OCI-LY7 (cell line): ENCODE measurements around the gene GPHN. TPM values are rescaled to one million over a fixed set of nuclear protein-coding genes. Genes with fewer than 3 reads are reported as not detected.

ENCODE experiments used
- BruUV-seq: library from RNA; stranded (reverse); fragments of 400-500 nt; replicated peaks from 2 replicates; lab custom pipeline; 2021; lab: Mats Ljungman, UMichigan
- CTCF ChIA-PET: fragments of 300-600 bp; sonication (Branson Sonifier 250); formaldehyde crosslinking; loops from one replicate; lab custom pipeline; 2022; ENCODE audit warnings: antibody characterized with exemption; ENCODE audit not compliant: unreplicated experiment; lab: Charles Lee
- POLR2A ChIA-PET: fragments of 300-600 bp; sonication (Branson Sonifier 250); formaldehyde crosslinking; loops from one replicate; lab custom pipeline; 2022; ENCODE audit warnings: antibody characterized with exemption; lab: Charles Lee
- DNase-seq: peaks from one replicate; pipeline ENCODE4 v3.0.0-alpha.2; 2015; ENCODE audit warnings: low spot score
- H2AFZ ChIP-seq: fragments of 200-600 bp; sonication (generic), shearing (Covaris generic); 2 replicates; pipeline ENCODE4 v1.6.1; 2014; ENCODE audit warnings: mild to moderate bottlenecking, antibody characterized with exemption, low read length, moderate library complexity
- H3K27ac ChIP-seq: fragments of 200-600 bp; sonication (generic); 2 replicates; pipeline ENCODE4 v1.5.1; 2014; ENCODE audit warnings: mixed run types, low read depth, mild to moderate bottlenecking, moderate library complexity, low read length, inconsistent platforms; ENCODE audit not compliant: poor library complexity, severe bottlenecking
- H3K36me3 ChIP-seq: fragments of 200-600 bp; sonication (generic); 2 replicates; pipeline ENCODE4 v1.6.1; 2014; ENCODE audit warnings: mild to moderate bottlenecking, antibody characterized with exemption, low read length, moderate library complexity, mixed read lengths; ENCODE audit not compliant: insufficient read depth
- H3K4me1 ChIP-seq: fragments of 200-600 bp; sonication (generic); 2 replicates; pipeline ENCODE4 v1.5.1; 2014; ENCODE audit warnings: mild to moderate bottlenecking, low read length; ENCODE audit not compliant: insufficient read depth, poor library complexity, severe bottlenecking
- H3K4me2 ChIP-seq: fragments of 200-600 bp; sonication (generic); 2 replicates; pipeline ENCODE4 v1.6.1; 2014; ENCODE audit warnings: mild to moderate bottlenecking, low read length
- H3K4me3 ChIP-seq: fragments of 200-600 bp; sonication (generic); 2 replicates; pipeline ENCODE4 v1.5.1; 2014; ENCODE audit warnings: mild to moderate bottlenecking, low read depth, low read length; ENCODE audit not compliant: poor library complexity, severe bottlenecking
- H3K79me2 ChIP-seq: fragments of 200-600 bp; sonication (generic); 2 replicates; pipeline ENCODE4 v1.6.1; 2016; ENCODE audit warnings: low read depth, mild to moderate bottlenecking, low read length, moderate library complexity, mixed read lengths; ENCODE audit not compliant: insufficient read depth
- H3K9me2 ChIP-seq: fragments of 200-600 bp; sonication (generic); 2 replicates; pipeline ENCODE4 v1.6.1; 2016; ENCODE audit warnings: mild to moderate bottlenecking, low read length, mixed read lengths; ENCODE audit not compliant: insufficient read depth
- H3K9me3 ChIP-seq: fragments of 200-600 bp; sonication (generic); 2 replicates; pipeline ENCODE4 v1.6.1; 2014; ENCODE audit warnings: mild to moderate bottlenecking, mixed run types, low read length, mixed read lengths
- H4K20me1 ChIP-seq: fragments of 200-600 bp; sonication (generic); 2 replicates; pipeline ENCODE4 v1.6.1; 2014; ENCODE audit warnings: mild to moderate bottlenecking, antibody characterized with exemption, low read length, moderate library complexity, mixed read lengths; ENCODE audit not compliant: insufficient read depth
- CTCF ChIP-seq: fragments of 200-600 bp; sonication (generic); conservative IDR thresholded peaks from 2 replicates; pipeline ENCODE4 v1.5.1; 2014; ENCODE audit warnings: mild to moderate bottlenecking, antibody characterized with exemption, low read length, moderate library complexity, mixed read lengths
- EZH2phosphoT487 ChIP-seq: fragments of 200-600 bp; sonication (generic); IDR thresholded peaks from 2 replicates; pipeline ENCODE4 v1.6.1; 2018; ENCODE audit warnings: low read depth, borderline replicate concordance, mild to moderate bottlenecking, mixed run types, antibody characterized with exemption, low read length, moderate library complexity, mixed read lengths
- intact Hi-C: fragments of 100-400 bp; cut with micrococcal nuclease; formaldehyde crosslinking; loops from one replicate; pipeline ENCODE4 v1.10.0; 2022; ENCODE audit not compliant: unreplicated experiment
- total RNA-seq, 2 experiments: library from RNA; depleted of rRNA in 1 of 2; stranded (reverse); fragments of >200 nt in 1 of 2; shearing (Covaris generic) in 1 of 2; gene quantifications; 2 replicates each; pipeline ENCODE4 v1.2.3, GENCODE V29; 2014 to 2022

Gene GPHN
- total RNA-seq, 2 experiments from 2014 or later: not detected

GRCh38 chr14:66495218-66496098 is 12.5 kb upstream of the GPHN start:
- H3K9me2 ChIP-seq: no peaks in the 10 kb centered on the region
- H3K9me3 ChIP-seq: no peaks in the 10 kb centered on the region
- H3K4me2 ChIP-seq: no peak overlapping the region
- no peaks in the 10 kb centered on the region for H3K79me2 ChIP-seq
- ChIA-PET POLR2A (no interaction called here), CTCF (no interaction called here)
- TF ChIP-seq CTCF (peak; percentile 89), EZH2phosphoT487 (no peak)
- intact Hi-C loops: loop anchor here (10.0 kb wide), 1 partner anchor 619 kb away; no protein-coding TSS in a partner anchor
- H3K36me3 ChIP-seq: no peaks in the 10 kb centered on the region
- no peaks in the 10 kb centered on the region for H3K4me1 ChIP-seq
- DNase-seq: peak; percentile 28
- no peaks in the 10 kb centered on the region for H4K20me1 ChIP-seq
- BruUV-seq: no TSS peak
- H3K4me3 ChIP-seq: no peak overlapping the region
- no peak overlapping the region for H2AFZ ChIP-seq
- no peak overlapping the region for H3K27ac ChIP-seq

GRCh38 chr14:66496188-66496807 is 11.6 kb upstream of the GPHN start:
- DNase-seq: no peak
- Histone ChIP-seq H4K20me1 (no peaks in the 10 kb centered on the region), H3K4me2 (no peak overlapping the region), H3K36me3 (no peaks in the 10 kb centered on the region), H3K27ac (no peak overlapping the region), H3K9me2 (no peaks in the 10 kb centered on the region), H2AFZ (no peak overlapping the region), H3K4me1 (no peaks in the 10 kb centered on the region), H3K79me2 (no peaks in the 10 kb centered on the region), H3K9me3 (no peaks in the 10 kb centered on the region), H3K4me3 (no peak overlapping the region)
- no TSS peak for BruUV-seq
- no peak for TF ChIP-seq EZH2phosphoT487
- TF ChIP-seq CTCF: no peak
- ChIA-PET POLR2A (interaction anchor here (1.7 kb wide), 1 partner anchor 16 kb away, joined by 3 read pairs; no protein-coding TSS in a partner anchor), CTCF (no interaction called here)
- intact Hi-C loops: loop anchor here (10.0 kb wide), 1 partner anchor 619 kb away; no protein-coding TSS in a partner anchor
